Mammary epithelial cell (primary cell): ENCODE measurements around the gene MCF2.

Experiments used
- EZH2 ChIP-seq: IDR thresholded peaks from 2 replicates; pipeline ENCODE4 v1.6.1; 2012; ENCODE audit warnings: low read length, inconsistent platforms, borderline replicate concordance
- TF ChIP-seq, protein P1 (sequence below), 2 donors: IDR thresholded peaks in 1 of 2; conservative IDR thresholded peaks in 1 of 2; 2 replicates each; pipeline ENCODE4 v1.5.1; 2011 to 2012; ENCODE audit warnings: inconsistent platforms in 2 of 2, low read length in 2 of 2, mild to moderate bottlenecking in 2 of 2, control low read depth in 1 of 2, low read depth in 1 of 2; ENCODE audit not compliant: insufficient read depth in 1 of 2; ENCODE audit errors: extremely low read depth in 1 of 2

DNA sequence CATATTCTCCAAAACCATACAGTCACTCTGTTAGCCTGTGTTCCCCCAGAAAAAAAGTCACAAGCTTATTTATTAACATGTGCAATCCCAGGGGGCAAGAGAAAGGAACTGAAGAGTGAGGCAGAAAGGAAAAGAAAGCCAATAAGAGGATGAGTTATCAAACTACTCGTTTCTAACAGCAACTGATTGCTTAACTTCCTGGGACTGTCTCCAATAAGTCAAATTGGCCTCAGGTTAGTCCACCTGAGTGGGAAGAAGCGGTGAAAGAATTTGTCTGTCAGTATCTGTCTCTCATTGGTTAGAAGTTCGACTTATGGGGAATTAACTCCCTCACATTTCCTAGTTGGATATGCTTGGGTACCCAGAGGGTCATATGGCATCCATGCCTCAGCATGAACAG is 163.4 kb downstream of the MCF2 start:
- TF ChIP-seq, protein P1, sequence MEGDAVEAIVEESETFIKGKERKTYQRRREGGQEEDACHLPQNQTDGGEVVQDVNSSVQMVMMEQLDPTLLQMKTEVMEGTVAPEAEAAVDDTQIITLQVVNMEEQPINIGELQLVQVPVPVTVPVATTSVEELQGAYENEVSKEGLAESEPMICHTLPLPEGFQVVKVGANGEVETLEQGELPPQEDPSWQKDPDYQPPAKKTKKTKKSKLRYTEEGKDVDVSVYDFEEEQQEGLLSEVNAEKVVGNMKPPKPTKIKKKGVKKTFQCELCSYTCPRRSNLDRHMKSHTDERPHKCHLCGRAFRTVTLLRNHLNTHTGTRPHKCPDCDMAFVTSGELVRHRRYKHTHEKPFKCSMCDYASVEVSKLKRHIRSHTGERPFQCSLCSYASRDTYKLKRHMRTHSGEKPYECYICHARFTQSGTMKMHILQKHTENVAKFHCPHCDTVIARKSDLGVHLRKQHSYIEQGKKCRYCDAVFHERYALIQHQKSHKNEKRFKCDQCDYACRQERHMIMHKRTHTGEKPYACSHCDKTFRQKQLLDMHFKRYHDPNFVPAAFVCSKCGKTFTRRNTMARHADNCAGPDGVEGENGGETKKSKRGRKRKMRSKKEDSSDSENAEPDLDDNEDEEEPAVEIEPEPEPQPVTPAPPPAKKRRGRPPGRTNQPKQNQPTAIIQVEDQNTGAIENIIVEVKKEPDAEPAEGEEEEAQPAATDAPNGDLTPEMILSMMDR (conservative IDR thresholded peaks at IDR 0.05 in 1 of 2, IDR thresholded peaks at IDR 0.05 in 1 of 2; ENCODE audit: extremely low read depth in 1 of 2, insufficient read depth in 1 of 2, low read depth in 1 of 2, low read length in 2 of 2) = no peak
- TF ChIP-seq EZH2 = no peak
